ENCODE results near the gene MBNL2. TPM values are rescaled to one million over a fixed set of nuclear protein-coding genes. Genes with fewer than 3 reads are reported as not detected.

Gene MBNL2
- polyA plus RNA-seq, 1 experiment = 44.0 TPM

GRCh38 chr13:97434397-97435201, 212.5 kb downstream of the MBNL2 start:
- CTCF ChIA-PET = interaction anchor here (0.7 to 2.9 kb wide), 5 partner anchors 134 to 1660 kb away, joined by 3 to 24 read pairs (median 10); no protein-coding TSS in a partner anchor
- H3K27me3 ChIP-seq (ENCODE audit: control insufficient read depth, insufficient read depth, low read length) = no peaks in the 10 kb centered on the region
- peak overlapping the region; percentile 80 for H3K4me3 ChIP-seq (ENCODE audit: low read depth, low read length)
- no peak for DNase-seq (ENCODE audit: low read depth, low spot score)
- POLR2A ChIA-PET = interaction anchor here (1.0 to 1.9 kb wide), 5 partner anchors 50 to 212 kb away, joined by 3 to 13 read pairs (median 5); partner anchors contain the start of gene MBNL2
- no peaks in the 10 kb centered on the region for H3K9me3 ChIP-seq (ENCODE audit: control insufficient read depth, insufficient read depth, low read length)
- TF ChIP-seq, protein P1, sequence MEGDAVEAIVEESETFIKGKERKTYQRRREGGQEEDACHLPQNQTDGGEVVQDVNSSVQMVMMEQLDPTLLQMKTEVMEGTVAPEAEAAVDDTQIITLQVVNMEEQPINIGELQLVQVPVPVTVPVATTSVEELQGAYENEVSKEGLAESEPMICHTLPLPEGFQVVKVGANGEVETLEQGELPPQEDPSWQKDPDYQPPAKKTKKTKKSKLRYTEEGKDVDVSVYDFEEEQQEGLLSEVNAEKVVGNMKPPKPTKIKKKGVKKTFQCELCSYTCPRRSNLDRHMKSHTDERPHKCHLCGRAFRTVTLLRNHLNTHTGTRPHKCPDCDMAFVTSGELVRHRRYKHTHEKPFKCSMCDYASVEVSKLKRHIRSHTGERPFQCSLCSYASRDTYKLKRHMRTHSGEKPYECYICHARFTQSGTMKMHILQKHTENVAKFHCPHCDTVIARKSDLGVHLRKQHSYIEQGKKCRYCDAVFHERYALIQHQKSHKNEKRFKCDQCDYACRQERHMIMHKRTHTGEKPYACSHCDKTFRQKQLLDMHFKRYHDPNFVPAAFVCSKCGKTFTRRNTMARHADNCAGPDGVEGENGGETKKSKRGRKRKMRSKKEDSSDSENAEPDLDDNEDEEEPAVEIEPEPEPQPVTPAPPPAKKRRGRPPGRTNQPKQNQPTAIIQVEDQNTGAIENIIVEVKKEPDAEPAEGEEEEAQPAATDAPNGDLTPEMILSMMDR (IDR thresholded peaks at IDR 0.05; ENCODE audit: low read depth, low read length) = no peak
- H3K27ac ChIP-seq (ENCODE audit: low read depth, low read length) = no peak overlapping the region

DNA sequence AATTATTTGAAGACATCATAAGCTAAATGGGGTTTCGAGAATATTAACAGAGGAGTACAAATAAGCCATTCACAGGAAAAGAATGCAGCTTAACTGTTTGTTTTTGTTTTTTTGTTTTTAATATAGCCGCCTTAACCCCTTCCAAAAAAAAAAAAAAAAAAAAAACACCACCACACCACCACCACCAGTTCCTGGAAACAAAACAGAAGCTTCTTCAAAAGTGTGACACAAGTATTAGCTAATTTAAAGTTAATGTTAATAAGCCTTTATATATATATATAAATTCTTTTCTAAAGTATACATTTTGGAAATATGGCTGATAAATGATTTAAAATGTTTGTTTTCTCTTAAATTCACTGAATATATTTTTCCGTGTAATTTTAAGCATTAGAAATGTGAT, 213.2 kb downstream of the MBNL2 start:
- ChIA-PET POLR2A (interaction anchor here (0.6 kb wide), 2 partner anchors 138 to 1382 kb away, joined by 3 read pairs; no protein-coding TSS in a partner anchor), CTCF (interaction anchor here (0.7 to 2.9 kb wide), 8 partner anchors 39 to 1660 kb away, joined by 3 to 24 read pairs (median 10); no protein-coding TSS in a partner anchor)
- Histone ChIP-seq H3K4me3 (ENCODE audit: low read depth, low read length) (peak overlapping the region; percentile 80), H3K27ac (ENCODE audit: low read depth, low read length) (no peak overlapping the region), H3K9me3 (ENCODE audit: control insufficient read depth, insufficient read depth, low read length) (no peaks in the 10 kb centered on the region), H3K27me3 (ENCODE audit: control insufficient read depth, insufficient read depth, low read length) (no peaks in the 10 kb centered on the region)
- TF ChIP-seq, protein P1 (IDR thresholded peaks at IDR 0.05; ENCODE audit: low read depth, low read length) = no peak
- DNase-seq (ENCODE audit: low read depth, low spot score) = no peak

DNA sequence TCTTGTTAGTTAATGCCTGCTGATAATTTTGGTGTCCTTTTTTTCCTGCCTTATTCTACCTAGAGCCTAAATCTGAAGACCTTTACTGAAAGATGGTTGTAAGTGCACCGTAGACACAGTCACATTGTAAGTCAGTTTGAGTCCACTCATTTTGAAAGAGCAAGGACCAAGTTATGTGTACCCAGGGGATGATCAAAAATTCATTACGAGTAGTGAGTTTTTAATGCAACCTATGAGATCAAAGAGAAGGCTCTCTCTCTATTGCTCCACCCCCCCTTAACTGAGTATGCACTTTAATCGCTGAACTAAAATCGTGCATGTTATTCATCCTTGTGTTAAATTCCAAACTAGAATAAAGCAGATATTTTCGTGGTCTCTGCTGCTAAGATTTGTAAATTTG, 213.7 kb downstream of the MBNL2 start:
- Histone ChIP-seq H3K27ac (ENCODE audit: low read depth, low read length) (no peak overlapping the region), H3K9me3 (ENCODE audit: control insufficient read depth, insufficient read depth, low read length) (no peaks in the 10 kb centered on the region), H3K4me3 (ENCODE audit: low read depth, low read length) (peak overlapping the region; percentile 80), H3K27me3 (ENCODE audit: control insufficient read depth, insufficient read depth, low read length) (no peaks in the 10 kb centered on the region)
- TF ChIP-seq, protein P1 (IDR thresholded peaks at IDR 0.05; ENCODE audit: low read depth, low read length) = no peak
- ChIA-PET CTCF (interaction anchor here (0.7 to 2.9 kb wide), 6 partner anchors 39 to 364 kb away, joined by 3 to 24 read pairs (median 11); no protein-coding TSS in a partner anchor), POLR2A (interaction anchor here (0.6 kb wide), 2 partner anchors 137 to 1382 kb away, joined by 3 read pairs; no protein-coding TSS in a partner anchor)
- DNase-seq (ENCODE audit: low read depth, low spot score) = no peak

DNA sequence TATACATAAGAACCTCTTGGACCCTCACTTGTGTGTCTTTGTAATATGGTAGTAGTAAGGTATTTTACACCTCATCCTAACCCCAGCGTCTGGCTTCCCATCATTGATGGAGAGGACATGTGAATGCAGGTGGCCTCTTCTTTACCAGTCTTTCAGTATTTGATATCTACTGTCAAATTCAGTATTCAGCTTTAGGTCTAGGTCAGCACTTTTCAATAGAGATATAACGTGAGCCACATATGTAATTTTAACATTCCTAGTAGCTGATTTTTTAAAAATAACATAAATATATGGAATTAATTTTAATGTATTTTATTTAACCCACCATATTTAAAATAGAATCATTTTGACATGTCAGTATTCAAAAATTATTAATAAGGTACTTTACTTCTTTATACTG, 214.7 kb downstream of the MBNL2 start:
- POLR2A ChIA-PET = no interaction called here
- TF ChIP-seq, protein P1 (IDR thresholded peaks at IDR 0.05; ENCODE audit: low read depth, low read length) = no peak
- Histone ChIP-seq H3K27ac (ENCODE audit: low read depth, low read length) (no peak overlapping the region), H3K9me3 (ENCODE audit: control insufficient read depth, insufficient read depth, low read length) (no peaks in the 10 kb centered on the region), H3K27me3 (ENCODE audit: control insufficient read depth, insufficient read depth, low read length) (no peaks in the 10 kb centered on the region), H3K4me3 (ENCODE audit: low read depth, low read length) (no peak overlapping the region)
- DNase-seq (ENCODE audit: low read depth, low spot score) = no peak
- CTCF ChIA-PET = interaction anchor here (1.4 to 2.9 kb wide), 2 partner anchors 11 to 138 kb away, joined by 3 to 24 read pairs; no protein-coding TSS in a partner anchor

DNA sequence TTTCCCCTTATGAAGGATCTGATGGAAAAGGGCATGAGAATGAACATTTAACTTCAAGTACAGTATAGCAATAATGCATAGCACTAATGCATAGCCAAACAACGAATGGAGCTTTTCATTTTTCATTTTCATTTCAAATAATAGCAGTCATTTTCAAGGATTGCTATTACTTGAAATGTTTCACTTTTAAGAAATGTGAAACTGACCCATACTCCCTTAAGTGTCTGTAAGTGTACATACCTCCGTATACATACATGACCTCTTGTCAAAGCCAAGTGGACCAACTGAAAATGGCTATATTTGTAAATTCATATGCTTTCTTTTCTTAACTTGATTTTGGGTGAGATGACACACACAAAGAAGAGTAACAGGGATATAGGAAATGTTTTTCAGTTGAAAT, 215.6 kb downstream of the MBNL2 start:
- POLR2A ChIA-PET = no interaction called here
- H3K4me3 ChIP-seq (ENCODE audit: low read depth, low read length) = no peak overlapping the region
- no peak for DNase-seq (ENCODE audit: low read depth, low spot score)
- CTCF ChIA-PET = interaction anchor here (0.6 to 1.4 kb wide), 3 partner anchors 10 to 378 kb away, joined by 3 to 5 read pairs (median 3); no protein-coding TSS in a partner anchor
- H3K27me3 ChIP-seq (ENCODE audit: control insufficient read depth, insufficient read depth, low read length) = no peaks in the 10 kb centered on the region
- no peak overlapping the region for H3K27ac ChIP-seq (ENCODE audit: low read depth, low read length)
- H3K9me3 ChIP-seq (ENCODE audit: control insufficient read depth, insufficient read depth, low read length) = no peaks in the 10 kb centered on the region
- TF ChIP-seq, protein P1 (IDR thresholded peaks at IDR 0.05; ENCODE audit: low read depth, low read length) = no peak
